GM12874 (cell line): ENCODE data around the gene RUSF1.

Experiments used
- CTCF ChIP-seq: IDR thresholded peaks from 2 replicates; pipeline ENCODE4 v1.5.1; 2011; ENCODE audit warnings: low read depth, mild to moderate bottlenecking, control low read depth, low read length, moderate library complexity; ENCODE audit not compliant: insufficient read depth

Gene RUSF1

GRCh38 chr16:31440516-31441184 is 67.5 kb downstream of the RUSF1 start:
- no peak for TF ChIP-seq CTCF

GRCh38 chr16:31439519-31439918 is 68.7 kb downstream of the RUSF1 start:
- TF ChIP-seq CTCF: no peak
